Common myeloid progenitor, CD34-positive (primary cell): ENCODE data around the gene ARMC2.

Experiments used
- CTCF ChIA-PET: fragments of 350-600 bp; sonication (Branson Sonifier 250); formaldehyde crosslinking; loops from one replicate; lab custom pipeline; 2021; ENCODE audit warnings: antibody characterized with exemption; lab: Charles Lee
- POLR2A ChIA-PET: fragments of 350-600 bp; sonication (Branson Sonifier 250); formaldehyde crosslinking; loops from one replicate; lab custom pipeline; 2021; ENCODE audit warnings: antibody characterized with exemption; lab: Charles Lee
- DNase-seq, 3 donors: peaks; one replicate each; pipeline versions ENCODE4 v3.0.0 to v3.0.0-alpha.2; 2013
- H3K27ac ChIP-seq, 2 experiments: 1 replicate in 1 of 2; 2 replicates in 1 of 2; pipeline ENCODE4 v1.7.0; 2013; ENCODE audit warnings: inconsistent platforms in 2 of 2, low read length in 2 of 2, mild to moderate bottlenecking in 2 of 2, low read depth in 1 of 2, moderate library complexity in 1 of 2; ENCODE audit not compliant: severe bottlenecking in 2 of 2, insufficient read depth in 1 of 2, poor library complexity in 1 of 2
- H3K27me3 ChIP-seq, 5 experiments: replicated peaks in 2 of 5; 1 replicate in 3 of 5; 2 replicates in 2 of 5; pipeline versions ENCODE4 v1.6.1 to v1.7.0; 2013; ENCODE audit warnings: low read length in 4 of 5, mild to moderate bottlenecking in 2 of 5, moderate library complexity in 2 of 5, inconsistent platforms in 1 of 5; ENCODE audit not compliant: insufficient read depth in 5 of 5, control insufficient read depth in 4 of 5
- H3K36me3 ChIP-seq, 4 experiments: 1 replicate in 2 of 4; 2 replicates in 2 of 4; pipeline versions ENCODE4 v1.6.1 to v1.7.0; 2013; ENCODE audit warnings: low read length in 3 of 4, control low read depth in 1 of 4, mild to moderate bottlenecking in 1 of 4; ENCODE audit not compliant: control insufficient read depth in 4 of 4, insufficient read depth in 4 of 4
- H3K4me1 ChIP-seq, 4 experiments: 1 replicate in 3 of 4; 2 replicates in 1 of 4; pipeline versions ENCODE4 v1.6.1 to v1.7.1; 2013; ENCODE audit warnings: low read length in 3 of 4, mild to moderate bottlenecking in 3 of 4, control low read depth in 1 of 4, inconsistent platforms in 1 of 4, moderate library complexity in 1 of 4; ENCODE audit not compliant: control insufficient read depth in 4 of 4, insufficient read depth in 4 of 4; ENCODE audit errors: control extremely low read depth in 1 of 4
- H3K4me3 ChIP-seq, 7 experiments: 1 replicate in 4 of 7; 2 replicates in 3 of 7; pipeline versions ENCODE4 v1.5.1 to v1.7.0; 2013; ENCODE audit warnings: mild to moderate bottlenecking in 7 of 7, low read length in 6 of 7, moderate library complexity in 6 of 7, inconsistent platforms in 2 of 7, low read depth in 2 of 7, control low read depth in 1 of 7; ENCODE audit not compliant: insufficient read depth in 4 of 7, control insufficient read depth in 1 of 7; ENCODE audit errors: extremely low read depth in 1 of 7
- H3K9me3 ChIP-seq, 5 experiments: 1 replicate in 4 of 5; 2 replicates in 1 of 5; pipeline versions ENCODE4 v1.6.1 to v1.7.1; 2013; ENCODE audit warnings: low read length in 4 of 5, mild to moderate bottlenecking in 2 of 5, inconsistent platforms in 1 of 5, low read depth in 1 of 5, moderate library complexity in 1 of 5; ENCODE audit not compliant: control insufficient read depth in 4 of 5, insufficient read depth in 2 of 5; ENCODE audit errors: control extremely low read depth in 1 of 5
- WGBS: methylation state at CpG from one replicate; pipeline ENCODE4 v1.1.5; 2013; ENCODE audit not compliant: insufficient coverage; 5-methylcytosine and 5-hydroxymethylcytosine counted together

ARMC2 gene

GRCh38 chr6:108944071-108944470 is 95.8 kb downstream of the ARMC2 start:
- Histone ChIP-seq H3K4me1 (peaks cover 10 to 65% (median 32%) of the 10 kb centered on the region in 4 experiments), H3K36me3 (no peaks in the 10 kb centered on the region), H3K27me3 (no peaks in the 10 kb centered on the region), H3K27ac (no peak overlapping the region), H3K4me3 (no peak overlapping the region), H3K9me3 (no peaks in the 10 kb centered on the region)
- POLR2A ChIA-PET, result no interaction called here
- CTCF ChIA-PET, result interaction anchor here (0.6 to 2.7 kb wide), 3 partner anchors 12 to 60 kb away, joined by 3 to 6 read pairs (median 4); no protein-coding TSS in a partner anchor
- WGBS, result 100% methylated on average over 1 of the region's 1 CpG
- peak in 1 of 3 donors; percentile 16 for DNase-seq

GRCh38 chr6:108944707-108945680 is 96.8 kb downstream of the ARMC2 start:
- ChIA-PET POLR2A (no interaction called here), CTCF (interaction anchor here (1.1 kb wide), 2 partner anchors 11 to 128 kb away, joined by 4 read pairs; no protein-coding TSS in a partner anchor)
- peaks cover 10 to 65% (median 32%) of the 10 kb centered on the region in 4 experiments for H3K4me1 ChIP-seq
- no peaks in the 10 kb centered on the region for H3K9me3 ChIP-seq
- no peaks in the 10 kb centered on the region for H3K36me3 ChIP-seq
- no peak for DNase-seq
- H3K27me3 ChIP-seq, result no peaks in the 10 kb centered on the region
- H3K27ac ChIP-seq, result no peak overlapping the region
- WGBS, result 91% methylated on average over 5 of the region's 12 CpGs
- H3K4me3 ChIP-seq, result no peak overlapping the region

GRCh38 chr6:108945681-108946159 is 97.5 kb downstream of the ARMC2 start:
- POLR2A ChIA-PET, result no interaction called here
- Histone ChIP-seq H3K4me1 (peaks cover 10 to 65% (median 32%) of the 10 kb centered on the region in 4 experiments), H3K36me3 (no peaks in the 10 kb centered on the region), H3K9me3 (no peaks in the 10 kb centered on the region), H3K27ac (no peak overlapping the region), H3K4me3 (no peak overlapping the region), H3K27me3 (no peaks in the 10 kb centered on the region)
- CTCF ChIA-PET, result interaction anchor here (1.0 to 1.2 kb wide), 3 partner anchors 126 to 128 kb away, joined by 3 to 4 read pairs (median 4); no protein-coding TSS in a partner anchor
- DNase-seq, result no peak
- 97% methylated on average over 10 of the region's 10 CpGs for WGBS

GRCh38 chr6:108946695-108947094 is 98.5 kb downstream of the ARMC2 start:
- Histone ChIP-seq H3K27me3 (no peaks in the 10 kb centered on the region), H3K4me1 (peaks cover 10 to 63% (median 32%) of the 10 kb centered on the region in 4 experiments), H3K9me3 (no peaks in the 10 kb centered on the region), H3K4me3 (peak overlapping the region in 1 of 7 experiments; percentile 8), H3K36me3 (no peaks in the 10 kb centered on the region), H3K27ac (no peak overlapping the region)
- POLR2A ChIA-PET, result interaction anchor here (1.4 kb wide), 1 partner anchor 21 kb away, joined by 3 read pairs; no protein-coding TSS in a partner anchor
- 44% methylated on average over 2 of the region's 3 CpGs for WGBS
- CTCF ChIA-PET, result interaction anchor here (0.6 to 1.7 kb wide), 5 partner anchors 40 to 127 kb away, joined by 3 to 4 read pairs (median 3); no protein-coding TSS in a partner anchor
- DNase-seq, result no peak

GRCh38 chr6:108947114-108947854 is 99.1 kb downstream of the ARMC2 start:
- Histone ChIP-seq H3K4me1 (peaks cover 9 to 57% (median 29%) of the 10 kb centered on the region in 4 experiments), H3K9me3 (no peaks in the 10 kb centered on the region), H3K36me3 (no peaks in the 10 kb centered on the region), H3K27ac (no peak overlapping the region), H3K4me3 (peak overlapping the region in 1 of 7 experiments; percentile 8), H3K27me3 (no peaks in the 10 kb centered on the region)
- WGBS, result 79% methylated on average over 4 of the region's 5 CpGs
- DNase-seq, result peak in 2 of 3 donors; percentile 73 to 85
- POLR2A ChIA-PET, result interaction anchor here (1.4 kb wide), 1 partner anchor 21 kb away, joined by 3 read pairs; no protein-coding TSS in a partner anchor
- CTCF ChIA-PET, result interaction anchor here (0.8 to 2.9 kb wide), 7 partner anchors 20 to 129 kb away, joined by 3 to 14 read pairs (median 4); no protein-coding TSS in a partner anchor

GRCh38 chr6:108948181-108948661 is 100.0 kb downstream of the ARMC2 start:
- ChIA-PET POLR2A (no interaction called here), CTCF (interaction anchor here (0.6 to 3.1 kb wide), 7 partner anchors 11 to 128 kb away, joined by 3 to 14 read pairs (median 4); no protein-coding TSS in a partner anchor)
- no peaks in the 10 kb centered on the region for H3K36me3 ChIP-seq
- peak overlapping the region in 2 of 7 experiments; percentile 2 to 31 for H3K4me3 ChIP-seq
- peaks cover 5 to 48% (median 25%) of the 10 kb centered on the region in 4 experiments for H3K4me1 ChIP-seq
- H3K27ac ChIP-seq, result no peak overlapping the region
- 31% methylated on average over 7 of the region's 7 CpGs for WGBS
- no peak for DNase-seq
- no peaks in the 10 kb centered on the region for H3K9me3 ChIP-seq
- H3K27me3 ChIP-seq, result no peaks in the 10 kb centered on the region
